ENCODE data around the gene TMEM81. TPM values are rescaled to one million over a fixed set of nuclear protein-coding genes. Genes with fewer than 3 reads are reported as not detected.

Gene TMEM81
- total RNA-seq, 1 experiment from 2014 or later, result 5.4 TPM

- no peak for TF ChIP-seq CTCF (conservative IDR thresholded peaks at IDR 0.05)
- TF ChIP-seq EZH2 (IDR thresholded peaks at IDR 0.05; ENCODE audit: low read depth), result no peak
- intact Hi-C loops (cut with micrococcal nuclease; ENCODE audit: unreplicated experiment), result no loop called here
- H3K27ac ChIP-seq, result no peak overlapping the region
- H3K9me3 ChIP-seq (ENCODE audit: insufficient read depth, low read depth), result no peaks in the 10 kb centered on the region
- peaks cover 98% of the 10 kb centered on the region for H3K27me3 ChIP-seq (ENCODE audit: insufficient read depth, low read depth)
- no peak for DNase-seq
- H3K4me1 ChIP-seq (replicated peaks; ENCODE audit: insufficient read depth), result no peaks in the 10 kb centered on the region
- ChIA-PET POLR2A (ENCODE audit: unreplicated experiment) (no interaction called here), CTCF (no interaction called here)
- no peaks in the 10 kb centered on the region for H3K9me2 ChIP-seq (ENCODE audit: insufficient read depth)
- no peaks in the 10 kb centered on the region for H3K79me2 ChIP-seq (ENCODE audit: low read depth)
- H4K20me1 ChIP-seq (ENCODE audit: insufficient read depth), result no peaks in the 10 kb centered on the region
- H3K36me3 ChIP-seq (ENCODE audit: low read depth), result no peaks in the 10 kb centered on the region
- H3F3A ChIP-seq (ENCODE audit: insufficient read depth, low read depth), result no peaks in the 10 kb centered on the region
- no peak overlapping the region for H3K4me2 ChIP-seq
- H2AFZ ChIP-seq, result no peak overlapping the region
- no peak overlapping the region for H3K4me3 ChIP-seq
- BruUV-seq (replicated peaks), result no TSS peak
Observed at GRCh38 chr1:205043866-205044265, 40.4 kb downstream of the TMEM81 start.

GRCh38 chr1:205042911-205043806, 41.1 kb downstream of the TMEM81 start, which contains the start of gene CNTN2:
TSS of gene CNTN2 (plus strand) at chr1:205043212. CDS start at chr1:205053186, 9,974 bp downstream.
- Histone ChIP-seq H3K4me2 (no peak within 1 kb of the TSS), H2AFZ (no peak within 1 kb of the TSS), H3K27ac (no peak within 1 kb of the TSS), H4K20me1 (ENCODE audit: insufficient read depth) (no peaks in the 10 kb centered on the region), H3K36me3 (ENCODE audit: low read depth) (no peaks in the 10 kb centered on the region), H3K79me2 (ENCODE audit: low read depth) (no peaks in the 10 kb centered on the region), H3K4me3 (no peak within 1 kb of the TSS), H3K27me3 (ENCODE audit: insufficient read depth, low read depth) (peaks cover 98% of the 10 kb centered on the region), H3F3A (ENCODE audit: insufficient read depth, low read depth) (no peaks in the 10 kb centered on the region), H3K9me3 (ENCODE audit: insufficient read depth, low read depth) (no peaks in the 10 kb centered on the region), H3K9me2 (ENCODE audit: insufficient read depth) (no peaks in the 10 kb centered on the region), H3K4me1 (replicated peaks; ENCODE audit: insufficient read depth) (no peaks in the 10 kb centered on the region)
- no peak for TF ChIP-seq EZH2 (IDR thresholded peaks at IDR 0.05; ENCODE audit: low read depth)
- TF ChIP-seq CTCF (conservative IDR thresholded peaks at IDR 0.05), result no peak
- CTCF ChIA-PET, result no interaction called here
- POLR2A ChIA-PET (ENCODE audit: unreplicated experiment), result interaction anchor here (0.7 kb wide), 1 partner anchor 70 kb away, joined by 3 read pairs; no protein-coding TSS in a partner anchor
- no TSS peak for BruUV-seq (replicated peaks)
- DNase-seq, result no peak
- intact Hi-C loops (cut with micrococcal nuclease; ENCODE audit: unreplicated experiment), result no loop called here

GRCh38 chr1:205041998-205042910, 42.0 kb downstream of the TMEM81 start:
- Histone ChIP-seq H3K9me2 (ENCODE audit: insufficient read depth) (no peaks in the 10 kb centered on the region), H3K36me3 (ENCODE audit: low read depth) (no peaks in the 10 kb centered on the region), H3K4me2 (no peak overlapping the region), H3K4me3 (no peak overlapping the region), H3K79me2 (ENCODE audit: low read depth) (no peaks in the 10 kb centered on the region), H3K27ac (no peak overlapping the region), H3K27me3 (ENCODE audit: insufficient read depth, low read depth) (peaks cover 98% of the 10 kb centered on the region), H3K4me1 (replicated peaks; ENCODE audit: insufficient read depth) (no peaks in the 10 kb centered on the region), H3K9me3 (ENCODE audit: insufficient read depth, low read depth) (no peaks in the 10 kb centered on the region), H3F3A (ENCODE audit: insufficient read depth, low read depth) (no peaks in the 10 kb centered on the region), H2AFZ (no peak overlapping the region), H4K20me1 (ENCODE audit: insufficient read depth) (no peaks in the 10 kb centered on the region)
- intact Hi-C loops (cut with micrococcal nuclease; ENCODE audit: unreplicated experiment), result no loop called here
- ChIA-PET POLR2A (ENCODE audit: unreplicated experiment) (interaction anchor here (0.7 kb wide), 1 partner anchor 71 kb away, joined by 3 read pairs; no protein-coding TSS in a partner anchor), CTCF (no interaction called here)
- no peak for DNase-seq
- no TSS peak for BruUV-seq (replicated peaks)
- TF ChIP-seq CTCF (conservative IDR thresholded peaks at IDR 0.05) (no peak), EZH2 (IDR thresholded peaks at IDR 0.05; ENCODE audit: low read depth) (no peak)

All from PC-9 (cell line).